Spleen (tissue), 11 donors: ENCODE data around the gene PLB1. TPM values are rescaled to one million over a fixed set of nuclear protein-coding genes. Genes with fewer than 3 reads are reported as not detected.
A peak's percentile ranks its signal among the peaks of the same experiment; 100 is the strongest.

Experiments used
- DNase-seq: peaks from one replicate; pipeline ENCODE4 v3.0.0-alpha.2; 2020
- H3K27ac ChIP-seq, 8 donors: fragments of 200-600 bp; sonication (generic) in 7 of 8; 1 replicate in 4 of 8; 2 replicates in 4 of 8; pipeline versions ENCODE4 v1.5.0 to v1.8.0; 2016 to 2021; ENCODE audit warnings: inconsistent platforms in 4 of 8, mild to moderate bottlenecking in 4 of 8, moderate library complexity in 1 of 8
- H3K27me3 ChIP-seq, 7 donors: fragments of 200-600 bp; sonication (generic) in 6 of 7; replicated peaks in 1 of 7; 1 replicate in 4 of 7; 2 replicates in 3 of 7; pipeline versions ENCODE4 v1.5.0 to v1.8.0; 2016 to 2021; ENCODE audit warnings: inconsistent platforms in 3 of 7, mild to moderate bottlenecking in 1 of 7
- H3K36me3 ChIP-seq, 6 donors: fragments of 200-600 bp; sonication (generic) in 5 of 6; 1 replicate in 4 of 6; 2 replicates in 2 of 6; pipeline versions ENCODE4 v1.5.0 to v1.8.0; 2016 to 2021; ENCODE audit warnings: inconsistent platforms in 2 of 6
- H3K4me1 ChIP-seq, 6 donors: fragments of 200-600 bp; sonication (generic) in 5 of 6; 1 replicate in 3 of 6; 2 replicates in 3 of 6; pipeline versions ENCODE4 v1.5.0 to v1.8.0; 2016 to 2021; ENCODE audit warnings: inconsistent platforms in 3 of 6
- H3K4me3 ChIP-seq, 8 donors: fragments of 200-600 bp; sonication (generic) in 7 of 8; 1 replicate in 4 of 8; 2 replicates in 4 of 8; pipeline versions ENCODE4 v1.5.0 to v1.8.0; 2016 to 2021; ENCODE audit warnings: inconsistent platforms in 4 of 8, mild to moderate bottlenecking in 4 of 8, moderate library complexity in 2 of 8
- H3K9me3 ChIP-seq, 8 donors: fragments of 200-600 bp; sonication (generic) in 7 of 8; 1 replicate in 4 of 8; 2 replicates in 4 of 8; pipeline versions ENCODE4 v1.5.0 to v1.8.0; 2016 to 2021; ENCODE audit warnings: inconsistent platforms in 4 of 8
- CTCF ChIP-seq, 11 experiments: fragments of 200-600 bp in 7 of 11; fragments of 450-650 bp in 4 of 11; sonication (generic) in 4 of 11; IDR thresholded peaks in 8 of 11; conservative IDR thresholded peaks in 3 of 11; 1 replicate in 7 of 11; 2 replicates in 4 of 11; pipeline versions ENCODE4 v1.4.0 to v1.8.0; 2016 to 2021; ENCODE audit warnings: antibody characterized with exemption in 11 of 11, inconsistent platforms in 4 of 11, mild to moderate bottlenecking in 1 of 11
- POLR2A ChIP-seq, 3 donors: fragments of 450-650 bp; IDR thresholded peaks; one replicate each; pipeline ENCODE4 v1.5.1; 2017; ENCODE audit warnings: antibody characterized with exemption in 3 of 3, mild to moderate bottlenecking in 1 of 3
- POLR2AphosphoS5 ChIP-seq, 3 donors: sonication (generic); formaldehyde crosslinking; IDR thresholded peaks; one replicate each; pipeline ENCODE4 v1.5.1; 2017; ENCODE audit warnings: antibody characterized with exemption in 3 of 3
- WGBS, 5 donors: extraction: QIAGEN DNeasy Blood & Tissue Kit in 3 of 5; methylation state at CpG; one replicate each; pipeline versions ENCODE4 v1.1.5 to v1.1.7; 2013 to 2018; 5-methylcytosine and 5-hydroxymethylcytosine counted together
- intact Hi-C: fragments of 100-400 bp; cut with DNase I; formaldehyde crosslinking; loops from one replicate; pipeline ENCODE4 v1.15.0; 2023; ENCODE audit warnings: low total_unique reads
- polyA plus RNA-seq, 3 donors: library from polyadenylated mRNA; stranded (reverse); fragments of 200-250 nt; gene quantifications; one replicate each; pipeline ENCODE4 v1.2.1, GENCODE V29; 2013
- total RNA-seq, 7 donors: library from RNA; depleted of rRNA in 3 of 7; stranded (reverse); fragments of >200 nt in 3 of 7; fragmentation: NEBNext Ultra II Directional in 4 of 7; extraction: Animal tissue kit (Norgen Biotek cat#: 25700) in 4 of 7; gene quantifications; one replicate each; pipeline versions ENCODE4 v1.1.0 to v1.2.1, GENCODE V29; 2016 to 2021
- donor health status: healthy with polysubstance abuse.
- donor health status: DM: no; HTN: no; CAD: no; lungs with moderate emphysema.
- donor health status: DM: no; HTN: no; CAD: no.
- donor health status: Bipolar disorder and iron deficiency.
- donor health status: healthy.
- donor health status: DM: no; HTN: no; CAD: no.
- donor health status: DM: yes; HTN: yes; CAD: no.

The PLB1 gene
- total and polyA plus RNA-seq, 10 donors = 3.8 to 45.7 (median 13.9) TPM

- Histone ChIP-seq H3K4me1 (peaks cover 14 to 38% (median 32%) of the 10 kb centered on the region in 6 donors), H3K27me3 (no peaks in the 10 kb centered on the region), H3K9me3 (no peaks in the 10 kb centered on the region), H3K36me3 (no peaks in the 10 kb centered on the region), H3K27ac (no peak overlapping the region), H3K4me3 (no peak overlapping the region)
- intact Hi-C loops = loop anchor here (10.0 kb wide), 1 partner anchor 163 kb away; the partner anchor contains the start of gene PPP1CB
- 79 to 95% (median 85%) methylated on average over 4 to 9 of the region's 9 CpGs for WGBS, 5 donors
- peak; percentile 69 for DNase-seq
- TF ChIP-seq POLR2A (IDR thresholded peaks at IDR 0.05) = no peak
These were observed 96.0 kb downstream of the PLB1 start for GRCh38 chr2:28591711-28592335.

GRCh38 chr2:28592481-28592880 lies 96.6 kb downstream of the PLB1 start:
- DNase-seq = peak; percentile 25
- H3K27me3 ChIP-seq = no peaks in the 10 kb centered on the region
- no peak overlapping the region for H3K27ac ChIP-seq
- no peaks in the 10 kb centered on the region for H3K36me3 ChIP-seq
- no peak overlapping the region for H3K4me3 ChIP-seq
- H3K9me3 ChIP-seq = no peaks in the 10 kb centered on the region
- intact Hi-C loops = loop anchor here (10.0 kb wide), 1 partner anchor 162 kb away; the partner anchor contains the start of gene PPP1CB
- no peak for TF ChIP-seq POLR2A (IDR thresholded peaks at IDR 0.05)
- no peak for TF ChIP-seq POLR2AphosphoS5 (IDR thresholded peaks at IDR 0.05)
- TF ChIP-seq CTCF (IDR thresholded peaks at IDR 0.05 in 8 of 11, conservative IDR thresholded peaks at IDR 0.05 in 3 of 11) = no peak
- WGBS, 5 donors = 93 to 97% (median 96%) methylated on average over 3 of the region's 3 CpGs
- H3K4me1 ChIP-seq = peaks cover 9 to 31% (median 25%) of the 10 kb centered on the region in 6 donors

DNA sequence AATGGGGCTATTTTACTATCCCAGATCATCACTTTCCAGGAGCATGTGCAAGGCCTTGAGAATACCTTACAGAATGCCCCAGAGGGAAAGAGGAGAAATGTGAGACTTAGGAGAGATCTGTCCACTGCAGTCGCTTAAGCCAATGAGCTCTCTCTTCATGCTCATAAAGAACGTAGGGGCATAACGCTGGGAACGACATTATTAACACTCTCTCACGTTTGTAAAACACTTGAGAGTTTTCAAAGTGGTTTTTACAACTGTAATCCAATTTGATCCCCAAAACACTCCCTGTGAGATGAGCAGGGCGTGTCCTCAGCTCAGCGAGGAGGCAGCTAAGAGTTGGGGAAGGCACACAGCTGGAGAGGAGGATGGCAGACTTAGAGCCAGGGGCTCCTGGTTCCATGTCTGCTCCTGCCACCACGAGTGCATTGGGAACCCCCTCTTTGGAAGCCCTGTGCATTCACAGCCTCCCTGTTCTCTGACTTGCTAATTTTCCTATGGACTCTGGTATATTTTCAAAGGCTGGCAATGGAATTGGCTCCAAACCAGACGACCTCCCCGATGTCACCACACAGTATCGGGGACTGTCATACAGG lies 97.4 kb downstream of the PLB1 start:
- Histone ChIP-seq H3K27me3 (no peaks in the 10 kb centered on the region), H3K4me3 (no peak overlapping the region), H3K9me3 (no peaks in the 10 kb centered on the region), H3K4me1 (peaks cover 9 to 23% (median 18%) of the 10 kb centered on the region in 6 donors), H3K36me3 (no peaks in the 10 kb centered on the region), H3K27ac (no peak overlapping the region)
- WGBS, 5 donors = 83 to 89% (median 88%) methylated on average over 11 of the region's 11 CpGs
- DNase-seq = peak; percentile 52
- no peak for TF ChIP-seq POLR2A (IDR thresholded peaks at IDR 0.05)
- no peak for TF ChIP-seq POLR2AphosphoS5 (IDR thresholded peaks at IDR 0.05)
- no peak for TF ChIP-seq CTCF (IDR thresholded peaks at IDR 0.05 in 8 of 11, conservative IDR thresholded peaks at IDR 0.05 in 3 of 11)
- intact Hi-C loops = loop anchor here (10.0 kb wide), 1 partner anchor 162 kb away; the partner anchor contains the start of gene PPP1CB

GRCh38 chr2:28594000-28594331 lies 98.1 kb downstream of the PLB1 start:
- intact Hi-C loops = loop anchor here (10.0 kb wide), 1 partner anchor 161 kb away; the partner anchor contains the start of gene PPP1CB
- Histone ChIP-seq H3K4me1 (peaks cover 9 to 17% (median 13%) of the 10 kb centered on the region in 6 donors), H3K27me3 (no peaks in the 10 kb centered on the region), H3K27ac (peak overlapping the region in 4 of 8 donors; percentile 62 to 86 (median 78)), H3K36me3 (no peaks in the 10 kb centered on the region), H3K4me3 (peak overlapping the region in 1 of 8 donors; percentile 50), H3K9me3 (no peaks in the 10 kb centered on the region)
- WGBS, 5 donors = 44 to 64% (median 49%) methylated on average over 9 of the region's 9 CpGs
- no peak for TF ChIP-seq CTCF (IDR thresholded peaks at IDR 0.05 in 8 of 11, conservative IDR thresholded peaks at IDR 0.05 in 3 of 11)
- no peak for TF ChIP-seq POLR2AphosphoS5 (IDR thresholded peaks at IDR 0.05)
- no peak for TF ChIP-seq POLR2A (IDR thresholded peaks at IDR 0.05)
- no peak for DNase-seq
